Thyroid gland (tissue), 4 donors: Measurements from ENCODE around the gene ARHGAP8. TPM values are rescaled to one million over a fixed set of nuclear protein-coding genes. Genes with fewer than 3 reads are reported as not detected.
A peak's percentile ranks its signal among the peaks of the same experiment; 100 is the strongest.

Experiments used
- DNase-seq, 2 donors: peaks; one replicate each; pipeline ENCODE4 v3.0.0-alpha.2; 2019
- H3K27ac ChIP-seq, 3 donors: fragments of 200-600 bp; sonication (generic); 1 replicate in 2 of 3; 2 replicates in 1 of 3; pipeline ENCODE4 v1.5.1; 2016 to 2019; ENCODE audit warnings: mild to moderate bottlenecking in 1 of 3, moderate library complexity in 1 of 3
- H3K27me3 ChIP-seq: fragments of 200-600 bp; sonication (generic); one replicate; pipeline ENCODE4 v1.5.1; 2019
- H3K36me3 ChIP-seq, 2 donors: fragments of 200-600 bp; sonication (generic); one replicate each; pipeline ENCODE4 v1.5.1; 2016 to 2019
- H3K4me1 ChIP-seq, 2 donors: fragments of 200-600 bp; sonication (generic); one replicate each; pipeline ENCODE4 v1.5.1; 2017 to 2019
- H3K4me3 ChIP-seq, 3 donors: fragments of 200-600 bp; sonication (generic); replicated peaks in 1 of 3; 1 replicate in 2 of 3; 2 replicates in 1 of 3; pipeline ENCODE4 v1.5.1; 2016; ENCODE audit warnings: mild to moderate bottlenecking in 1 of 3
- H3K9me3 ChIP-seq: fragments of 200-600 bp; sonication (generic); one replicate; pipeline ENCODE4 v1.5.1; 2017
- CTCF ChIP-seq, 6 experiments: fragments of 200-600 bp in 3 of 6; fragments of 450-650 bp in 3 of 6; sonication (generic) in 3 of 6; IDR thresholded peaks; one replicate each; pipeline ENCODE4 v1.5.1; 2016 to 2019; ENCODE audit warnings: antibody characterized with exemption in 6 of 6, mild to moderate bottlenecking in 2 of 6, inconsistent platforms in 1 of 6, moderate library complexity in 1 of 6
- POLR2A ChIP-seq, 2 donors: fragments of 450-650 bp; IDR thresholded peaks; one replicate each; pipeline ENCODE4 v1.6.1; 2017; ENCODE audit warnings: antibody characterized with exemption in 2 of 2, mild to moderate bottlenecking in 2 of 2, moderate library complexity in 1 of 2
- WGBS, 2 donors: methylation state at CpG; one replicate each; pipeline ENCODE4 v1.1.5; 2017; 5-methylcytosine and 5-hydroxymethylcytosine counted together
- intact Hi-C: fragments of 100-400 bp; cut with DNase I; formaldehyde crosslinking; loops from one replicate; pipeline ENCODE4 v1.15.1; 2023
- total RNA-seq, 4 donors: library from RNA; depleted of rRNA; stranded (reverse); fragments of >200 nt; gene quantifications; one replicate each; pipeline ENCODE4 v1.2.3, GENCODE V29; 2016

Gene ARHGAP8
- 10 to 100 TPM; 24.8 to 44.3 (median 28.0) TPM for total RNA-seq

GRCh38 chr22:44752285-44753188, at the start of gene ARHGAP8:
ARHGAP8 (plus strand) TSS chr22:44752575; CDS start chr22:44786528, 33,953 bp downstream.
- peak; percentile 77 to 81 for DNase-seq
- Histone ChIP-seq H3K4me1 (peaks cover 33 to 45% of the 10 kb centered on the region in 2 donors), H3K27me3 (no peaks in the 10 kb centered on the region), H3K27ac (peak within 1 kb of the TSS; percentile 70 to 90 (median 81)), H3K4me3 (peak within 1 kb of the TSS in 2 of 3 donors; percentile 16 to 45), H3K9me3 (no peaks in the 10 kb centered on the region), H3K36me3 (no peaks in the 10 kb centered on the region)
- TF ChIP-seq POLR2A (IDR thresholded peaks at IDR 0.05) (peak in 1 of 2 donors; percentile 38), CTCF (IDR thresholded peaks at IDR 0.05) (no peak)
- intact Hi-C loops = no loop called here
- 3 to 5% methylated on average over 46 to 47 of the region's 78 CpGs for WGBS, 2 donors

GRCh38 chr22:44703255-44703870, 49.0 kb upstream of the ARHGAP8 start:
- no peaks in the 10 kb centered on the region for H3K27me3 ChIP-seq
- no peaks in the 10 kb centered on the region for H3K9me3 ChIP-seq
- peaks cover 10 to 18% of the 10 kb centered on the region in 2 donors for H3K4me1 ChIP-seq
- H3K36me3 ChIP-seq = no peaks in the 10 kb centered on the region
- H3K4me3 ChIP-seq = peak overlapping the region in 2 of 3 donors; percentile 36 to 50
- DNase-seq = no peak
- 57 to 75% methylated on average over 15 to 21 of the region's 23 CpGs for WGBS, 2 donors
- H3K27ac ChIP-seq = no peak overlapping the region
- intact Hi-C loops = no loop called here
- no peak for TF ChIP-seq CTCF (IDR thresholded peaks at IDR 0.05)
- TF ChIP-seq POLR2A (IDR thresholded peaks at IDR 0.05) = no peak

GRCh38 chr22:44704159-44705021, 48.0 kb upstream of the ARHGAP8 start:
- no peak overlapping the region for H3K27ac ChIP-seq
- WGBS, 2 donors = 93 to 96% methylated on average over 7 of the region's 16 CpGs
- peaks cover 10 to 18% of the 10 kb centered on the region in 2 donors for H3K4me1 ChIP-seq
- H3K27me3 ChIP-seq = no peaks in the 10 kb centered on the region
- H3K36me3 ChIP-seq = no peaks in the 10 kb centered on the region
- intact Hi-C loops = no loop called here
- DNase-seq = no peak
- no peaks in the 10 kb centered on the region for H3K9me3 ChIP-seq
- no peak overlapping the region for H3K4me3 ChIP-seq
- TF ChIP-seq CTCF (IDR thresholded peaks at IDR 0.05) (no peak), POLR2A (IDR thresholded peaks at IDR 0.05) (no peak)

- H3K4me1 ChIP-seq = peaks cover 10 to 18% of the 10 kb centered on the region in 2 donors
- H3K9me3 ChIP-seq = no peaks in the 10 kb centered on the region
- no peak for TF ChIP-seq CTCF (IDR thresholded peaks at IDR 0.05)
- TF ChIP-seq POLR2A (IDR thresholded peaks at IDR 0.05) = no peak
- intact Hi-C loops = no loop called here
- 95 to 99% methylated on average over 4 of the region's 4 CpGs for WGBS, 2 donors
- no peaks in the 10 kb centered on the region for H3K27me3 ChIP-seq
- H3K4me3 ChIP-seq = no peak overlapping the region
- H3K36me3 ChIP-seq = no peaks in the 10 kb centered on the region
- no peak overlapping the region for H3K27ac ChIP-seq
- DNase-seq = no peak
These were observed 47.4 kb upstream of the ARHGAP8 start for GRCh38 chr22:44705022-44705297.
